ENCODE results near the gene PIK3CG. TPM values are rescaled to one million over a fixed set of nuclear protein-coding genes. Genes with fewer than 3 reads are reported as not detected.
"Not testable (repeated sequence)": the region's sequence is repeated elsewhere in the genome, so short reads cannot be mapped to it uniquely, and the experiment has no call there.

PIK3CG gene
- total RNA-seq, 2 donors from 2014 or later = 2.3 TPM

GRCh38 chr7:106823631-106824030, 41.5 kb upstream of the PIK3CG start:
- H3K27me3 ChIP-seq = no peaks in the 10 kb centered on the region
- H3K4me3 ChIP-seq = no peak overlapping the region
- no peak for DNase-seq
- no peak overlapping the region for H3K27ac ChIP-seq
- no peak for TF ChIP-seq CTCF (IDR thresholded peaks at IDR 0.05)
- no peaks in the 10 kb centered on the region for H3K4me1 ChIP-seq
- no peak overlapping the region for H3K9ac ChIP-seq (ENCODE audit: low read depth in 2 of 2, low read length in 2 of 2)
- no peaks in the 10 kb centered on the region for H3K9me3 ChIP-seq
- intact Hi-C loops (cut with DNase I) = no loop called here
- no peaks in the 10 kb centered on the region for H3K36me3 ChIP-seq

- no peaks in the 10 kb centered on the region for H3K36me3 ChIP-seq
- no peak for DNase-seq
- intact Hi-C loops (cut with DNase I) = no loop called here
- H3K4me3 ChIP-seq = no peak overlapping the region
- no peaks in the 10 kb centered on the region for H3K9me3 ChIP-seq
- H3K27ac ChIP-seq = no peak overlapping the region
- no peak for TF ChIP-seq CTCF (IDR thresholded peaks at IDR 0.05)
- H3K9ac ChIP-seq (ENCODE audit: low read depth in 2 of 2, low read length in 2 of 2) = no peak overlapping the region
- no peaks in the 10 kb centered on the region for H3K4me1 ChIP-seq
- no peaks in the 10 kb centered on the region for H3K27me3 ChIP-seq
These were observed 40.6 kb upstream of the PIK3CG start for GRCh38 chr7:106824458-106824857.

- Histone ChIP-seq H3K9ac (ENCODE audit: low read depth in 2 of 2, low read length in 2 of 2) (no peak overlapping the region), H3K36me3 (no peaks in the 10 kb centered on the region), H3K4me3 (no peak overlapping the region), H3K9me3 (no peaks in the 10 kb centered on the region), H3K4me1 (no peaks in the 10 kb centered on the region), H3K27me3 (no peaks in the 10 kb centered on the region), H3K27ac (no peak overlapping the region)
- no peak for DNase-seq
- TF ChIP-seq CTCF (IDR thresholded peaks at IDR 0.05) = no peak
- intact Hi-C loops (cut with DNase I) = no loop called here
These were observed 37.5 kb upstream of the PIK3CG start for GRCh38 chr7:106827626-106828025.

- no peaks in the 10 kb centered on the region for H3K27me3 ChIP-seq
- no peak overlapping the region for H3K27ac ChIP-seq
- H3K9me3 ChIP-seq = no peaks in the 10 kb centered on the region
- no peaks in the 10 kb centered on the region for H3K36me3 ChIP-seq
- no peak overlapping the region for H3K4me3 ChIP-seq
- TF ChIP-seq CTCF (IDR thresholded peaks at IDR 0.05) = no peak
- intact Hi-C loops (cut with DNase I) = no loop called here
- DNase-seq = no peak
- no peaks in the 10 kb centered on the region for H3K4me1 ChIP-seq
- no peak overlapping the region for H3K9ac ChIP-seq (ENCODE audit: low read depth in 2 of 2, low read length in 2 of 2)
These were observed 35.6 kb upstream of the PIK3CG start for GRCh38 chr7:106829496-106829895.

GRCh38 chr7:106830896-106831295, 34.2 kb upstream of the PIK3CG start:
- H3K9ac ChIP-seq (ENCODE audit: low read depth in 2 of 2, low read length in 2 of 2); H3K27ac ChIP-seq; intact Hi-C loops (cut with DNase I); H3K4me1 ChIP-seq; H3K36me3 ChIP-seq; H3K4me3 ChIP-seq; H3K9me3 ChIP-seq; H3K27me3 ChIP-seq; DNase-seq: not testable (repeated sequence)

GRCh38 chr7:106836816-106837215, 28.3 kb upstream of the PIK3CG start:
- Histone ChIP-seq H3K27me3 (no peaks in the 10 kb centered on the region), H3K27ac (no peak overlapping the region), H3K4me1 (no peaks in the 10 kb centered on the region), H3K9me3 (no peaks in the 10 kb centered on the region), H3K36me3 (no peaks in the 10 kb centered on the region), H3K4me3 (no peak overlapping the region), H3K9ac (ENCODE audit: low read depth in 2 of 2, low read length in 2 of 2) (no peak overlapping the region)
- no peak for TF ChIP-seq CTCF (IDR thresholded peaks at IDR 0.05)
- DNase-seq = no peak
- intact Hi-C loops (cut with DNase I) = no loop called here

Data from colonic mucosa (tissue), 4 donors.